Measurements from ENCODE around the gene DDX39B. TPM values are rescaled to one million over a fixed set of nuclear protein-coding genes. Genes with fewer than 3 reads are reported as not detected.
"Not testable (repeated sequence)": the region's sequence is repeated elsewhere in the genome, so short reads cannot be mapped to it uniquely, and the experiment has no call there.

DDX39B gene
- total RNA-seq, 2 donors from 2014 or later, result 198 to 217 TPM

DNA sequence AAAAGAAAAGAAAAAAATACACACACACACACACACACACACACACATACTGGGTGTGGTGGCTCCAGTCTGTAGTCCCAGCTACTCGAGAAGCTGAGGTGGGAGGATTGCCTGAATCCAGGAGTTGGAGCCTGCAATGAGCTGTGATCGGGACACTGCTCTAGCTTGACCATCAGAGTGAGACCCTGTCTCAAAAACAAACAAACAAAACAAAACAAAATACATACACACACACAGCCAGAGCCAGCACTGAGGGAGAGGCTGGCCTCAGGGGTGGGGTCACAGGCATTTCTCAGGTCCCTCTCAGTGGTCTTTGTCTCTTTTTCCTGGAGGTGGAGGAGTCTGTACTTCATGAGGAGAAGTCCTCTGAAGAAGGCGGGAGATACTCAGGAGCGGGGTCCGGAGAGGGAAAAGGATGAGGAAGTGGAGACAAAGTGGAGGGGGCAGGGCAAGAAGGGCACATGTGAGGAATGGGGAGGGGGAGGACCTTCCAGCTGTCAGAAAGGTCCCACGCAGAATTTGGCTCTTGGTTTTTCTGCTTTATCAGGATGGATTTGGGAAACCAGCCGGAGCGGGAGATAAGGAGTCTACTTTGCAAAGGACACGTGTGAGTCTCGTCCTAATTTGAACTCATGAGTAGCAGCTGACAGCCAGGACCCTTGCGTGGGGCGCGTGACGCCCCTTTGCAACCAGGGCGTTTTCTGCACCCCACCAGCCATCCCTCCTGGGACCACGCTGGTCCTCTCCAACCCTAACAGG lies 51.5 kb downstream of the DDX39B start:
- Histone ChIP-seq H3K4me1 (ENCODE audit: control insufficient read depth in 1 of 2, low read depth in 2 of 2) (no peaks in the 10 kb centered on the region), H3K36me3 (no peaks in the 10 kb centered on the region), H3K27ac (no peak overlapping the region), H3K27me3 (replicated peaks; ENCODE audit: insufficient read depth) (no peaks in the 10 kb centered on the region), H3K9me3 (no peaks in the 10 kb centered on the region), H3K4me3 (no peak overlapping the region)
- DNase-seq (ENCODE audit: low spot score), result no peak
- ATAC-seq (ENCODE audit: insufficient number of reproducible peaks, low FRiP score, low read depth), result no peak
- TF ChIP-seq, protein P1, sequence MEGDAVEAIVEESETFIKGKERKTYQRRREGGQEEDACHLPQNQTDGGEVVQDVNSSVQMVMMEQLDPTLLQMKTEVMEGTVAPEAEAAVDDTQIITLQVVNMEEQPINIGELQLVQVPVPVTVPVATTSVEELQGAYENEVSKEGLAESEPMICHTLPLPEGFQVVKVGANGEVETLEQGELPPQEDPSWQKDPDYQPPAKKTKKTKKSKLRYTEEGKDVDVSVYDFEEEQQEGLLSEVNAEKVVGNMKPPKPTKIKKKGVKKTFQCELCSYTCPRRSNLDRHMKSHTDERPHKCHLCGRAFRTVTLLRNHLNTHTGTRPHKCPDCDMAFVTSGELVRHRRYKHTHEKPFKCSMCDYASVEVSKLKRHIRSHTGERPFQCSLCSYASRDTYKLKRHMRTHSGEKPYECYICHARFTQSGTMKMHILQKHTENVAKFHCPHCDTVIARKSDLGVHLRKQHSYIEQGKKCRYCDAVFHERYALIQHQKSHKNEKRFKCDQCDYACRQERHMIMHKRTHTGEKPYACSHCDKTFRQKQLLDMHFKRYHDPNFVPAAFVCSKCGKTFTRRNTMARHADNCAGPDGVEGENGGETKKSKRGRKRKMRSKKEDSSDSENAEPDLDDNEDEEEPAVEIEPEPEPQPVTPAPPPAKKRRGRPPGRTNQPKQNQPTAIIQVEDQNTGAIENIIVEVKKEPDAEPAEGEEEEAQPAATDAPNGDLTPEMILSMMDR (IDR thresholded peaks at IDR 0.05), result no peak

DNA sequence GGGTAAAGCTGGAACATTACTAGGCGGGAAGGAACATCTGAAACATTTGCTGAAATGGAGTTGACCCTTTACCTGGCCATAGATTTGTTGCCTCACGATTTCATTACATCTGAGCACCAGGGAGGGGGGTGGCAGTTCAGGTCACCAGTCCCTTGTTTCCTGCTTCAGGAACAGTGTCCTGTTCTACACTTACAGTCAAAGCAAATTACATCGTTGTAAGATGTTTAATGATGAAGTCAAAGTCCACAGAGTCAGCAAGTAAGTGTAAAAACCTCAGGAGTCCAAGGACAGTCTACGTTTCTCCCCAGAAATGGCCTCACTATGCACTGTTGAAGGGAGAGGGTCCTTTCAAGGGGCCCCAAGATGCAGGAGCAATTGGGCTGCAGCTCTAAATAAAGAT lies 52.7 kb downstream of the DDX39B start:
- no peak for DNase-seq (ENCODE audit: low spot score)
- H3K9me3 ChIP-seq, result no peaks in the 10 kb centered on the region
- TF ChIP-seq, protein P1 (IDR thresholded peaks at IDR 0.05), result no peak

DNA sequence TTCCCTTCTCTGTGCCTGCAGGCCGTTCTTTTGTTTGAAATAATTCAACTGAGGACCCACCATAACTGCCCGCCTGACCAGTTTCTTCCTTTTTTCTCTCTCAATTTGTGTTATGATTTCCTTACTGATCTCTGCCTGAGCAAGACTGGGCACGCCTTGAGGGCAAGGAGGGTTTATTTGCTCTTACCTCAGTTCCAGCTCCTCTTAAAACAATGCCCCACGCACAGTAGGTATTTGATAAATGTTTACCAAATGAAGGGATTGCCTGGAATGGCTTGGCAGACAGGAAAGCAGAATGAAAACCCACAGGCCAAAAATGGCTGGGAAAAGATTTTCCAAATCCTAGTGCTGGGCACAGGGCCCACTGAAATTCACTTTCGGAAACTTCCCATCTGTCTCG lies 54.1 kb downstream of the DDX39B start:
- H3K36me3 ChIP-seq; H3K27ac ChIP-seq; DNase-seq (ENCODE audit: low spot score); H3K4me1 ChIP-seq (ENCODE audit: control insufficient read depth in 1 of 2, low read depth in 2 of 2); H3K9me3 ChIP-seq; H3K27me3 ChIP-seq (replicated peaks; ENCODE audit: insufficient read depth); H3K4me3 ChIP-seq; ATAC-seq (ENCODE audit: insufficient number of reproducible peaks, low FRiP score, low read depth): not testable (repeated sequence)

More for the DNA sequence above, 52.7 kb downstream of the DDX39B start:
- H3K27me3 ChIP-seq (replicated peaks; ENCODE audit: insufficient read depth), result no peaks in the 10 kb centered on the region
- H3K36me3 ChIP-seq, result no peaks in the 10 kb centered on the region
- H3K4me3 ChIP-seq, result no peak overlapping the region
- ATAC-seq (ENCODE audit: insufficient number of reproducible peaks, low FRiP score, low read depth), result no peak
- H3K27ac ChIP-seq, result no peak overlapping the region
- no peaks in the 10 kb centered on the region for H3K4me1 ChIP-seq (ENCODE audit: control insufficient read depth in 1 of 2, low read depth in 2 of 2)

DNA sequence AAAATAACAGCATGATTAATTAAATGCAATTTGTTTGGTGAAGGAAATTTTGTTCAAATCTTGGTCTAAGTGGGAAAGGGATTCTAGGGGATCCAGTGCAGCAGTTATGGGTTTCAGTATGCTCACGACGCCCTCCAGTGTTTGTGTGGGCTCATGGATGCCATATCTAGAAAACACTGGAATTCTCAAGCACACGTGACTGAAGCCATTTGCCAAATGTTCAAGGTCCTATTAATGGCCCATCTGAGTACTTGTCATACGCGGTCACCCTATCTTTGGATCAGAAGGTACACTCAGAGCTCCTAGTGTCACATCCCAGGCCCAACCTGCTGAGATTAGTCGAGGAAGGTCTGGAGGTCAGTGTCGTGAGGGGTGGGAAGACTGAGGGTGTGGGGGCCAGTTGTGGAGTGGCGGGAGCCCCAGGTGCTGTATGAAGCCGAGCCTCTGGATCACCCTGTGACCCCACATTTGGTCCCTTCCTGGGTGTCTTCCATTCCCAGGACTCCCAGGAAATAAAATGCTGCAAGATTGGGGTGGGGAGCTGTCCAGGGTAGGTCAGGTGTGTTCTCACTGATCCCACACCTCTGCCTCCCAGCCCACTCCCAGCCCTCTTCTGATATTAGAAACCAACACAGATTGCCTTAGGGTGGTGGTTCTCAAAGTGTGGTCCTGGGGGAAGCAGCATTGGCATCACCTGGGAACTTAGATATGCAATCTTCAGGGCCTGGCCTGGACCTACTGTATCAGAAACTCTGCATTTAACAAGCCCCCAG lies 55.6 kb downstream of the DDX39B start:
- not testable (repeated sequence) for H3K27ac ChIP-seq; H3K36me3 ChIP-seq; ATAC-seq (ENCODE audit: insufficient number of reproducible peaks, low FRiP score, low read depth); H3K4me1 ChIP-seq (ENCODE audit: control insufficient read depth in 1 of 2, low read depth in 2 of 2); DNase-seq (ENCODE audit: low spot score); H3K27me3 ChIP-seq (replicated peaks; ENCODE audit: insufficient read depth); H3K9me3 ChIP-seq; H3K4me3 ChIP-seq

DNA sequence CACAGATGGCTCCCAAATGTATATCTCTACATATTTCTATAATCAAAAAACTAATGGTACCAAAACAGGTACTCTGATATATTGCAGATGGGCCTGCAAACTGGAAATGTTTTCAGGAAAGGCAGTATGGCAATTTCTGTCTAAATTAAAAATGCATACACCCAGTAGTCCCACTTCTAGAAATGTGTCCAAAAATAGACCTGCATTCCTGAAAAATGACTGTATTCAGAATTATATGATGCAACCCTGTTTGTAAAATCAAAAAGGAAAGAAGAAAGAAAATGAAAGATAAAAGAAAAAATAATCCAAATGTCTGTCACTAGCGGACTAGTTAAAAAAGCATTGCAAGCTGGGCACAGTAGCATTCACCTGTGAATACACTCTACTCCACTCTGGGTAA lies 56.7 kb downstream of the DDX39B start:
- Histone ChIP-seq H3K4me3 (no peak overlapping the region), H3K27ac (no peak overlapping the region), H3K36me3 (no peaks in the 10 kb centered on the region), H3K27me3 (replicated peaks; ENCODE audit: insufficient read depth) (no peaks in the 10 kb centered on the region), H3K4me1 (ENCODE audit: control insufficient read depth in 1 of 2, low read depth in 2 of 2) (no peaks in the 10 kb centered on the region), H3K9me3 (no peaks in the 10 kb centered on the region)
- no peak for ATAC-seq (ENCODE audit: insufficient number of reproducible peaks, low FRiP score, low read depth)
- DNase-seq (ENCODE audit: low spot score), result no peak
- TF ChIP-seq, protein P1 (IDR thresholded peaks at IDR 0.05), result no peak

DNA sequence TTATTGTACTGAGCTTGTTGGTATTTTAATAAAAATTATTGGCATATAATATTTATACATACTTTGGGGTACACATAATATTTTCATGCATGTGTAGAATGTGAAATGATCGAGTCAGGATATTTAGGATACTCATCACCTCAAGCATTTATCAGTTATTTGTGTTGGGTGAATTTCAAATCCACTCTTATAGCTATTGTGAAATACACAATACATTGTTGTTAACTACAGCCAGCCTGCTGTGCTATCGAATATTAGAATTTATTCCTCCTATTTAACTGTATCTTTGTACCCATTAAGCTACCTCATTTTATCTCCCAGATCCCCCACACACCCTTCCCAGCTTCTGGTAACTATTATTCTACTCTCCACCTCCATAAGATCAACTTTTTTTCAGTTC lies 58.4 kb downstream of the DDX39B start:
- no peaks in the 10 kb centered on the region for H3K9me3 ChIP-seq
- no peak overlapping the region for H3K27ac ChIP-seq
- H3K27me3 ChIP-seq (replicated peaks; ENCODE audit: insufficient read depth), result no peaks in the 10 kb centered on the region
- DNase-seq (ENCODE audit: low spot score) (no peak), ATAC-seq (ENCODE audit: insufficient number of reproducible peaks, low FRiP score, low read depth) (no peak)
- no peaks in the 10 kb centered on the region for H3K4me1 ChIP-seq (ENCODE audit: control insufficient read depth in 1 of 2, low read depth in 2 of 2)
- H3K36me3 ChIP-seq, result no peaks in the 10 kb centered on the region
- TF ChIP-seq, protein P1 (IDR thresholded peaks at IDR 0.05), result no peak
- no peak overlapping the region for H3K4me3 ChIP-seq
